ENCODE measurements around the gene STKLD1.

- TF ChIP-seq CTCF (IDR thresholded peaks at IDR 0.05) (no peak), POLR2A (IDR thresholded peaks at IDR 0.05) (no peak)
Measured at GRCh38 chr9:133367221-133367620, 8.9 kb upstream of the STKLD1 start.
